TTC549 (cell line): ENCODE results near the gene CAPS.

Experiments used
- FAIRE-seq: peaks from 2 replicates; lab custom pipeline; 2012; peaks lifted over from hg19 to GRCh38; lab: Jason Lieb, UNC

The CAPS gene

GRCh38 chr19:5934774-5935472 is 20.9 kb downstream of the CAPS start:
- no peak for FAIRE-seq

- no peak for FAIRE-seq
Measured at GRCh38 chr19:5935473-5936291, 21.6 kb downstream of the CAPS start.

GRCh38 chr19:5936292-5936592 is 22.2 kb downstream of the CAPS start:
- FAIRE-seq, result no peak

- FAIRE-seq, result no peak
Measured at GRCh38 chr19:5937550-5937949, 23.5 kb downstream of the CAPS start.

- no peak for FAIRE-seq
Measured at GRCh38 chr19:5940260-5941208, 26.5 kb downstream of the CAPS start.

- no peak for FAIRE-seq
Measured at GRCh38 chr19:5941673-5942072, 27.6 kb downstream of the CAPS start.

GRCh38 chr19:5943045-5943444 is 29.0 kb downstream of the CAPS start:
- no peak for FAIRE-seq

- no peak for FAIRE-seq
Measured at GRCh38 chr19:5943623-5944022, 29.6 kb downstream of the CAPS start.

- FAIRE-seq, result no peak
Measured at GRCh38 chr19:5947435-5947834, 33.4 kb downstream of the CAPS start.

GRCh38 chr19:5948752-5949564 is 34.9 kb downstream of the CAPS start:
- FAIRE-seq, result no peak

- FAIRE-seq, result no peak
Measured at GRCh38 chr19:5949792-5950305, 35.8 kb downstream of the CAPS start.

- no peak for FAIRE-seq
Measured at GRCh38 chr19:5950741-5951140, 36.7 kb downstream of the CAPS start.

GRCh38 chr19:5951338-5951861 is 37.3 kb downstream of the CAPS start:
- FAIRE-seq, result no peak

GRCh38 chr19:5952193-5953029 is 38.4 kb downstream of the CAPS start:
- no peak for FAIRE-seq

- FAIRE-seq, result no peak
Measured at GRCh38 chr19:5953030-5953589, 39.1 kb downstream of the CAPS start.

GRCh38 chr19:5953680-5954213 is 39.7 kb downstream of the CAPS start:
- FAIRE-seq, result no peak

GRCh38 chr19:5954293-5954692 is 40.2 kb downstream of the CAPS start:
- FAIRE-seq, result no peak

- no peak for FAIRE-seq
Measured at GRCh38 chr19:5955636-5955935, 41.5 kb downstream of the CAPS start.

GRCh38 chr19:5956323-5956722 is 42.3 kb downstream of the CAPS start:
- no peak for FAIRE-seq

GRCh38 chr19:5956728-5957127 is 42.7 kb downstream of the CAPS start:
- no peak for FAIRE-seq
